Natural killer cell (primary cell): ENCODE results near the gene TMEM129. TPM values are rescaled to one million over a fixed set of nuclear protein-coding genes. Genes with fewer than 3 reads are reported as not detected.

Experiments
- ATAC-seq, 3 donors: fragments of 150-1000 bp in 2 of 3; fragments of 200-7000 bp in 1 of 3; cut with Tn5 transposase; 1 replicate in 1 of 3; 2 replicates in 2 of 3; pipeline ENCODE4 v1.10.0; 2021; ENCODE audit warnings: mild to moderate bottlenecking in 2 of 3, moderate library complexity in 2 of 3
- DNase-seq, 2 donors: peaks; one replicate each; pipeline versions ENCODE4 v3.0.0 to v3.0.0-alpha.2; 2013 to 2021; ENCODE audit warnings: mixed read lengths in 1 of 2
- H3K27ac ChIP-seq: one replicate; pipeline ENCODE4 v1.5.1; 2013; ENCODE audit warnings: mild to moderate bottlenecking, low read length
- H3K27me3 ChIP-seq: one replicate; pipeline ENCODE4 v1.6.1; 2013; ENCODE audit warnings: low read length; ENCODE audit not compliant: control insufficient read depth, insufficient read depth
- H3K36me3 ChIP-seq: one replicate; pipeline ENCODE4 v1.6.1; 2013; ENCODE audit warnings: low read length; ENCODE audit not compliant: control insufficient read depth, insufficient read depth
- H3K4me1 ChIP-seq: one replicate; pipeline ENCODE4 v1.6.1; 2013; ENCODE audit warnings: low read length; ENCODE audit not compliant: control insufficient read depth, insufficient read depth
- H3K4me3 ChIP-seq: one replicate; pipeline ENCODE4 v1.5.1; 2013; ENCODE audit warnings: low read length
- H3K9me3 ChIP-seq: one replicate; pipeline ENCODE4 v1.6.1; 2013; ENCODE audit warnings: low read length; ENCODE audit not compliant: control insufficient read depth, insufficient read depth
- H3K27ac Mint-ChIP-seq, 2 donors: one replicate each; pipeline ENCODE4 v1.8.0; 2022; ENCODE audit warnings: mild to moderate bottlenecking in 2 of 2, mixed read lengths in 2 of 2, moderate library complexity in 1 of 2
- H3K27me3 Mint-ChIP-seq, 2 donors: one replicate each; pipeline ENCODE4 v1.8.0; 2022; ENCODE audit warnings: low read depth in 2 of 2, mixed read lengths in 2 of 2
- H3K36me3 Mint-ChIP-seq: one replicate; pipeline ENCODE4 v1.8.0; 2022; ENCODE audit warnings: mixed read lengths
- H3K4me1 Mint-ChIP-seq, 2 donors: one replicate each; pipeline ENCODE4 v1.8.0; 2022; ENCODE audit warnings: mixed read lengths in 2 of 2
- H3K4me3 Mint-ChIP-seq: one replicate; pipeline ENCODE4 v1.8.0; 2022; ENCODE audit warnings: mild to moderate bottlenecking, moderate library complexity, mixed read lengths
- H3K9me3 Mint-ChIP-seq, 2 donors: one replicate each; pipeline ENCODE4 v1.8.0; 2022; ENCODE audit warnings: mixed read lengths in 2 of 2
- WGBS: methylation state at CpG from one replicate; pipeline ENCODE4 v1.1.7; 2013; ENCODE audit warnings: missing lambda C conversion rate; ENCODE audit not compliant: insufficient coverage; 5-methylcytosine and 5-hydroxymethylcytosine counted together
- intact Hi-C: fragments of 100-400 bp; cut with micrococcal nuclease; formaldehyde crosslinking; loops from one replicate; pipeline ENCODE4 v1.14.2; 2022
- total RNA-seq, 4 donors: library from RNA; stranded (reverse); fragments of 120-200 nt in 1 of 4; gene quantifications; one replicate each; pipeline versions ENCODE4 v1.2.3 to v1.2.4, GENCODE V29; 2013 to 2022
- TF ChIP-seq, protein P1 (sequence below): fragments of 200-600 bp; IDR thresholded peaks from one replicate; pipeline ENCODE4 v1.8.0; 2022; ENCODE audit warnings: antibody characterized with exemption

Gene TMEM129
- total RNA-seq, 3 donors from 2014 or later (not counting 1 experiment from before 2014, with no cell fraction given), result 18.2 to 26.9 (median 20.8) TPM

DNA sequence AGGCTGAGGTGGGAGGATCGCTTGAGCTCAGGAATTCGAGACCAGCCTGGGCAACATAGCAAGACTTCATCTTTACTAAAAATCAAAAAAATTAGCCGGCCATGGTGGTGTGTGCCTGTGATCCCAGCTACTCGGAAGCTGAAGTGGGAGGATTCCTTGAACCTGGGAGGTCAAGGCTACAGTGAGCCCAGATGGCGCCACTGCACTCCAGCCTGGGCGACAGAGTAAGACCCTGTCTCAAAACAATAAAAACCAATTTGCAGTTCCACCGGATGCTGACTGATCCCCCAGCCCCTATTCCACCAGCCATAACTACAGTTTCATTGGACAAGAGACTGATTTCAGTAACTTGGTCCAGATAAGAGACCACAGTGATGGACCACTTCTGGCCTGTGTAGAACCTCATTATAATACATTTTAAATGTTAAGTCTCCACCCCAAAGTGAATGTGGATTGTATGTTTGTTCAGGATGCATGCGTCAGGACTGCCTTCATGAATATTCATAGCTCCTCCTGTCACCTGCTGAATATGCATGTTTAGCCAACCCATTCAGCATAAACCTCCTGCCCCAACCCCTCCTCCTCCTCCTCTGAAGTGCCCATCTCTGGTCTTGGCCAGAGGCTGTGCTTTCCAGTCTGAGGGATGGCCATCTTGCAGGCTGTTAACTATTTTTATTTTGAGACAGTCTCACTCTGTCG, 6.7 kb downstream of the TMEM129 start:
- no peak overlapping the region for H3K4me3 ChIP-seq
- intact Hi-C loops, result loop anchor here (5.0 kb wide), 1 partner anchor 132 kb away; no protein-coding TSS in a partner anchor

DNA sequence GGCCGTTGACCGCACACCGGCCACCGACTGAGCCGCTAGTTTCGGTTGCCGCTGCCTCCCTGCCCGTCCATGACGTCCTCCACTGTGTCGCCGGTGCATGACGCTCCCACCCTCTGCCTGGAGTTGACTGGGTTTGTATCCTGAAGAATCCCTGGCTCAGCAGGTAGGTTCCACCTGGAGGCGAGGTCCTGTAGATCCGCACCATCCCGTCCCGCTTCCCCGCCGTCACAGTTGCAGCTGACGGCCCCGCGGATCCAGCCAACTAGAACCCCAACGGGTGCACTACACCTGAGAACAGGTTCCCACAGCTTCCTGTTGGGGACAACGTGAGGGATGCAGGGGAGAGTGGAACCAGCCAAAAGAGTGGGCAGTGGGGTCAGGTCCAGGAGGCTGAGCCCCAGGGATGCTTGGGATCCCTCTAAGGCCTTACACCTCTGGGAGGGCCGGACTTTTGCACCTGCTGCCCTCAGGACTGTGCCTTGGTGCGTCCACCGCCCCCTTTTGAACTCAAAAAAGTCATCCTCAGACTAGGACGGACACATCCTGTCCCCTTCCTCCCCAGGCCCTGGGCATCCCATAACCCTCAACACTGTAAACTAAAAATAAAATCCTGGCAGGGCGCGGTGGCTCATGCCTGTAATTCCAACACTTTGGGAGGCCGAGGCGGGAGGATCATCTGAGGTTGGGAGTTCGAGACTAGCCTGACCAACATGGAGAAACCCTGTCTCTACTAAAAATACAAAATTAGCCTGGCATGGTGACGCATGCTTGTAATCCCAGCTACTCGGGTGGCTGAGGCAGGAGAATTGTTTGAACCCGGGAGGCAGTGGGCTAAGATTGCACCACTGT, 7.9 kb downstream of the TMEM129 start:
- H3K9me3 Mint-ChIP-seq, result no peaks in the 10 kb centered on the region
- WGBS, result 17% methylated on average over 35 of the region's 35 CpGs
- H3K36me3 ChIP-seq, result peaks cover 13% of the 10 kb centered on the region
- H3K27ac Mint-ChIP-seq, result peak overlapping the region; percentile 95 to 96
- H3K27me3 ChIP-seq, result no peaks in the 10 kb centered on the region
- ATAC-seq, result peak in 2 of 3 donors; percentile 0 to 5
- peaks cover 10 to 60% of the 10 kb centered on the region in 2 donors for H3K4me1 Mint-ChIP-seq
- H3K4me3 ChIP-seq, result peak overlapping the region; percentile 51
- DNase-seq, result no peak
- peaks cover 47% of the 10 kb centered on the region for H3K4me1 ChIP-seq
- intact Hi-C loops, result loop anchor here (5.0 kb wide), 1 partner anchor 131 kb away; no protein-coding TSS in a partner anchor
- H3K4me3 Mint-ChIP-seq, result peak overlapping the region; percentile 95
- H3K36me3 Mint-ChIP-seq, result no peaks in the 10 kb centered on the region
- TF ChIP-seq, protein P1, sequence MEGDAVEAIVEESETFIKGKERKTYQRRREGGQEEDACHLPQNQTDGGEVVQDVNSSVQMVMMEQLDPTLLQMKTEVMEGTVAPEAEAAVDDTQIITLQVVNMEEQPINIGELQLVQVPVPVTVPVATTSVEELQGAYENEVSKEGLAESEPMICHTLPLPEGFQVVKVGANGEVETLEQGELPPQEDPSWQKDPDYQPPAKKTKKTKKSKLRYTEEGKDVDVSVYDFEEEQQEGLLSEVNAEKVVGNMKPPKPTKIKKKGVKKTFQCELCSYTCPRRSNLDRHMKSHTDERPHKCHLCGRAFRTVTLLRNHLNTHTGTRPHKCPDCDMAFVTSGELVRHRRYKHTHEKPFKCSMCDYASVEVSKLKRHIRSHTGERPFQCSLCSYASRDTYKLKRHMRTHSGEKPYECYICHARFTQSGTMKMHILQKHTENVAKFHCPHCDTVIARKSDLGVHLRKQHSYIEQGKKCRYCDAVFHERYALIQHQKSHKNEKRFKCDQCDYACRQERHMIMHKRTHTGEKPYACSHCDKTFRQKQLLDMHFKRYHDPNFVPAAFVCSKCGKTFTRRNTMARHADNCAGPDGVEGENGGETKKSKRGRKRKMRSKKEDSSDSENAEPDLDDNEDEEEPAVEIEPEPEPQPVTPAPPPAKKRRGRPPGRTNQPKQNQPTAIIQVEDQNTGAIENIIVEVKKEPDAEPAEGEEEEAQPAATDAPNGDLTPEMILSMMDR, result no peak
- peak overlapping the region; percentile 68 for H3K27ac ChIP-seq
- H3K9me3 ChIP-seq, result no peaks in the 10 kb centered on the region
- H3K27me3 Mint-ChIP-seq, result no peaks in the 10 kb centered on the region

More for the DNA sequence above, 6.7 kb downstream of the TMEM129 start:
- TF ChIP-seq, protein P1, result no peak
- no peaks in the 10 kb centered on the region for H3K9me3 ChIP-seq
- Mint-ChIP-seq H3K4me3 (peak overlapping the region; percentile 95), H3K4me1 (peaks cover 10 to 50% of the 10 kb centered on the region in 2 donors), H3K27me3 (no peaks in the 10 kb centered on the region), H3K36me3 (no peaks in the 10 kb centered on the region), H3K27ac (peak overlapping the region; percentile 95 to 96), H3K9me3 (no peaks in the 10 kb centered on the region)
- DNase-seq (no peak), ATAC-seq (no peak)
- WGBS, result 76% methylated on average over 9 of the region's 9 CpGs
- H3K36me3 ChIP-seq, result peaks cover 16% of the 10 kb centered on the region
- H3K4me1 ChIP-seq, result peaks cover 55% of the 10 kb centered on the region
- H3K27ac ChIP-seq, result peak overlapping the region; percentile 52
- no peaks in the 10 kb centered on the region for H3K27me3 ChIP-seq

DNA sequence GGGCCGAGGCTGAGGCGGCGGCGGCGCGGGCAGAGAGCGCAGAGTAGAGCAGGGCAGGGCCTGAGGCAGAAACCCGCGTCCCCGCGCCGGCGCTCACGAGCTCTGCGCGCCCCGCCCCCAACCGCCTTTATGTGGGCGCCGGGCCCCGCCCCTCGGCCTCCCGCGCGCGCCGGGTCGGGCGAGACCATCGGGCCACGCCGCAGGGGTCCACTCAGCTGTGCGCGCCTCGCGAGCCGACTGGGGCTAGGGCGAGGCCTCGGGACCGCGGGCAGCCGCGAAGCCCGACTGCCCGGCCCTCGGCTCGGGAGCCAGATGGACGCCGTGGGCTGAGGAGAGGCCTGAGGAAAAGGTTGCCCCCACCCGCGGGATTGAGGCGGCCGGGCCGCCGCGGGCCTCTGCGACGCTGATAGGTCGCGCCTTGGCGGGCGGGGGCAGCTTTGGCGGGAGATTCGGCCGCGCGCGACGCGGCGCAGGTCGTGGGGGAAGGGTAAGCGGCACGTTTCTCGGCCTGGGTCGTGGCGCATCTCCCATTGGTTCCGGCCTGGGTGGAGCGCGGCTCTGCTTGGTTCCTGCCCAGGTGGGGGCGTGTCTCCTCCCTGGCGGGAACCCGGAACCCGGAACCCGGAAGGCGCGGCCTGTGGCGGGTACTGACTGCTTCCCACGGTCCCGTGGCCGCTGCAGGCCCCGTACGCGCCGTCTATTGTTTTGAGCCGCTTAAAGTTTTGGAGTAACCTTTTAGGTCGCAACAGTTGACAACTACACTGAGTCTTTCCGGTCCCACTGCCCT, 8.7 kb downstream of the TMEM129 start, which contains the start of gene SLBP:
TSS of gene SLBP (minus strand) at position 104 of the 787 bp plus-strand sequence. CDS start 131 bp downstream, outside the sequence.
- Mint-ChIP-seq H3K4me3 (peak within 1 kb of the TSS; percentile 95), H3K27me3 (no peaks in the 10 kb centered on the region), H3K27ac (peak within 1 kb of the TSS; percentile 95 to 96), H3K4me1 (peaks cover 10 to 60% of the 10 kb centered on the region in 2 donors), H3K36me3 (no peaks in the 10 kb centered on the region), H3K9me3 (no peaks in the 10 kb centered on the region)
- DNase-seq (peak; percentile 94 to 99), ATAC-seq (peak; percentile 82 to 93 (median 84))
- intact Hi-C loops, result loop anchor here (1.0 to 5.0 kb wide), 2 partner anchors 9 to 130 kb away; partner anchors contain the start of genes TACC3 and TMEM129
- WGBS, result under 1% methylated on average over 98 of the region's 98 CpGs
- Histone ChIP-seq H3K27me3 (no peaks in the 10 kb centered on the region), H3K4me3 (peak within 1 kb of the TSS; percentile 65), H3K36me3 (peaks cover 6% of the 10 kb centered on the region), H3K27ac (peak within 1 kb of the TSS; percentile 73), H3K4me1 (peaks cover 47% of the 10 kb centered on the region), H3K9me3 (no peaks in the 10 kb centered on the region)
- TF ChIP-seq, protein P1, result no peak
